HG03039 (cell line): ENCODE results near the gene VPS37C.

ENCODE experiments used
- ATAC-seq: cut with Tn5 transposase; IDR thresholded peaks from one replicate; pipeline ENCODE4 v1.9.1; 2021; ENCODE audit warnings: mild to moderate bottlenecking, moderate library complexity; ENCODE audit not compliant: unreplicated experiment

The VPS37C gene

DNA sequence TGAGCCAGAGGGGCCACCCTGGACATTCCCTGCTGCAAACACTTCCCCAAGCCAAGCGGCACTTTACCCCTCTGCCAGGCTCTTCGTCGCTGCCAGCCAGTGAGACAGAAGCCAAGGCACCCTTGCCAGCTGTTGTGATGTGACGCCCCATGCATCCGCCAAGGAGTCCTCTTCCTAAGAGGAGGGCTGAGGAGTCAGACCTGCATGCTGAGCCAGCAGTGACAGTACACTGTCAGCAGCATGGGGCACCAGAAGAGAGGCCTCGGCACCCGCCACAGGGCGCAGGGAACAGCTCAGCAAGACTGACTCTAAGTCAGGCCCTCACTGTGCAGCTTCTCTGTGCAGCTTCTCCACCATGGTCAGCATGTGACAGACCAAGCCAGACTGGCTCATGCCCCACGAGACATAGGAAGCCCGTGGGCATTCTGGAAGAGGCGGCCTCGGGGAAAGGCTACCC lies 26.4 kb downstream of the VPS37C start:
- ATAC-seq = no peak

DNA sequence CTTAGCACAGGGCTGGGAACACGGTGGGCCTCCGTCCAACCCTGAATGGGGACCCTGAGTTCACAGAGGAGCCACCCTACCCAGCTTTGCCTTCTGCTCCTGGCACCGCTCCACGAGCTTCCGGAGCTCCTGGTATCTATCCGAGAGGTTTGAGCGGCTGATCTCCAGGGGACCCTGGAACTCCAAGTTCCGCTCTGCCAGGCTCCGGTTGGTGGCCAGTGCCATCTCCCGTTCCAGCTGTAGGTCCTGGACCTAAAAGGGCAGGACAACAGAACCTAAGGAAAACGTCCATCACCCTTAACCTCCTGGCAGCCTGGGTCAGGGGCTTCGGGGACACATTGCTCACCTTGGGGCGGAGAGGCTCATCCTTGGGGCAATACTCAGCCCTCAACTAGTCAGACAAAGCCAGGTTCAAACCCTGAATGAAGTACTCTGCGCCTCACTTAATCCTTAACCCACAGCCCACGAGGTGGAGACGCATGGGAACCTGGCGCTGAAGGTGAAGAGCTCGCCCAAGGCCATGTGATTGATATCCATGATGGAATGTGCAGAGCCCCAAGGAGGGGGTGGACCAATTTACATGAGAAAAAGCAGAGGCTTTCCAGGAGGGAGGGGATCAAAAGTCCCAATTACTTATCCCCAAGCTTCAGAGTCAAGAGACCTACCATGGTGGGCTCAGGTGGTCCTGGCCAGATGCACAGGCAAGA lies 27.1 kb downstream of the VPS37C start:
- ATAC-seq = no peak

DNA sequence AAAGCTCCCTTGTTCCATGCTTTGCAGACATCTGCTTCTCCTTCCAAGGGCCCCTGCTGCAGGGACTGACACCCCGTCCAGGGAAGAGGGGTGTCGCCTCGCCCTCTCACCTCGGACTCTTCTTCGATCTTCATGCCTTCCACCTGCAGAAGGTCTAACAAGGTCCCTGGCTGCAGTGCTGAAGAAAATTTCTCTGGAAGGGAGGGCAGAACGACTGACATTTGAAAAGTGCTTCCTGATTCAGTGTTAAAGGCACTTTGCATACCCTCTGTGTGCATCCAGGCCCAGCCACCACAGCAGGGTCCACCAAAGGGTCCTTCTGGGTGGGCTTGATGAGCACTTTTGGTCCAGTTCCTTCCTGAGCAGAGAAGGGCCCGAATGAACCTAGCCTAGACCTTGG lies 28.1 kb downstream of the VPS37C start:
- ATAC-seq = no peak

DNA sequence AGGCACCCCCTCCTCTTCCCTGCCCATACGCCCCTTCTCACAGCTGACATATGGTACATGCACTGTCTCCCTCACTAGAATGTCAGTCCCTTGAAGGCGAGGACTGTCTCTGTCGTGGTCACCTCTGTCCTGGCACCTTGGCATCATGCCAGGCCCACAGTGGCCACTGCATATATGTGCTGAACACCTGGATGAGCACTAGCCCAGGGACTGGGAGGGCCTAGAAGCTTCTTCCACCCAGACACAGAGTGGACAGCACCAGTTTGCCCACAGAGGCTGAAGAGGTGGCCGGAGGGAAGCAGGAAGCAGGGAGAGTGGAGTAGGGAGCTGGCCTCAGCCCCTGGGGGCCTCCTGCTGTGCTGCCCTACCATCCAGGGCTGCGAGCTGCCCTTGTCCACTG lies 28.6 kb downstream of the VPS37C start:
- ATAC-seq = no peak

DNA sequence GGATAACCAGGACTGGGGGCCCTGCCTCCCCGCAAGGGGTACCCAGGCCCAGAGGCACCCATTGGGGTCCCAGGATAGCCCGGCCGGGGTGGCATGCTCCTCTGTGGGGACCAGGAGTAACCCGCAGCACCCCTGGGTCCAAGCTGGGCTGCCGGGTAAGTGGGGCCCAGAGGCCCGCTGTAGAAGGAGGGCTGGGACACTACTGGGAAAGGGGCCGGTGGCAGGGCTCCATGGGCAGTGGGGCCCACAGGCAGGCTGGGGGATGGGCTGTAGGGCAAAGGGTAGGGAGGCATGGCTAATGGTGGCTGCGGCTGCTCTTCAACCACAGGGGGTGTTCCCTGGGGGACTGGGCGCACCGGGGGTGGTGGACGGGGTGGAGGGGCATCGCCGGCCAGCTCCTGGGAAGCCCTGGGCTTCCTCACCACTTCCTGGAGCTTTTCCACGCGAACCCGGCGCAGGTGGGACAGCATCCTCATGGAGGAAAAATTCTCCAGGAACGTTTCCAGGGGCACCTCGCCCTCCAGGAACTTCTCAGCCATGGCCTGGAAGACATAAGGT lies 29.1 kb downstream of the VPS37C start:
- no peak for ATAC-seq

DNA sequence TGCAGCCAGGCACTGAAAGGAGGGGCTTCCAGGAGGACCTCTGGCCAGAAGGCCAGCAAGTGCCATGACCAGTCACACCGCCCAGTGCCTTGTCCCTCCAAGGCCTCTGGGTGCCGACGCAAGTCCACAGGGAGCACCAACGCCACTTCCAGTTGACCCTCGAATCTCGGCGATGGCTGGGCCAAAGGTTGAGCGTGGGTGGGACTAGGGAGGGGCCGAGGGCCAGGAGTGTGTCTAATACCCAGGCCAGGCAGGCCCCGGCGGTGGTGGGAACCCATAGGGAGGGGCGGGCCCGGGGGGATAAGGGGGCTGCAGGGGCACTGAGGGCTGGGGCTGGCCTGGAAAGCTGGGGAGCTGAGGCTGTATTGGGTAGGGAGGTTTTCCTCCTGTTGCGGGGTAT lies 29.6 kb downstream of the VPS37C start:
- no peak for ATAC-seq

DNA sequence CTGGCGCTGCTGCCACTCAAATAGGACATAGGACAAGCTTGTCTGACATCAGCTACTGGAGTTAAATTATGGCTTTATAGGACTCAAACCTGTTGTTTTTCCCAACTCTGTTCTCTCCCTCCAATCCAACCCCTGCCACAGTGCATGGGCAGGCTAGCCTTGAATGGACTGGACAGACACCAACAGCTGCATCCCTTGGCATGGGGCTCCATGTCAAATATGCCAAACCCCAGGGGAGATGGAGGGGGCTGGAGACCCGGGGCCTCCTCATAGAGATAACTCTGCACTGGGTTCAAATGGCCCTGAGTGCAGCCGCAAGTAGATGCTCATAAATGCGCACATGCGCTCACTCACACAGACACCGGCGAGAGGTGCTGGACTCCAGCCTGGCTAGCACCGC lies 30.0 kb downstream of the VPS37C start:
- ATAC-seq = no peak

DNA sequence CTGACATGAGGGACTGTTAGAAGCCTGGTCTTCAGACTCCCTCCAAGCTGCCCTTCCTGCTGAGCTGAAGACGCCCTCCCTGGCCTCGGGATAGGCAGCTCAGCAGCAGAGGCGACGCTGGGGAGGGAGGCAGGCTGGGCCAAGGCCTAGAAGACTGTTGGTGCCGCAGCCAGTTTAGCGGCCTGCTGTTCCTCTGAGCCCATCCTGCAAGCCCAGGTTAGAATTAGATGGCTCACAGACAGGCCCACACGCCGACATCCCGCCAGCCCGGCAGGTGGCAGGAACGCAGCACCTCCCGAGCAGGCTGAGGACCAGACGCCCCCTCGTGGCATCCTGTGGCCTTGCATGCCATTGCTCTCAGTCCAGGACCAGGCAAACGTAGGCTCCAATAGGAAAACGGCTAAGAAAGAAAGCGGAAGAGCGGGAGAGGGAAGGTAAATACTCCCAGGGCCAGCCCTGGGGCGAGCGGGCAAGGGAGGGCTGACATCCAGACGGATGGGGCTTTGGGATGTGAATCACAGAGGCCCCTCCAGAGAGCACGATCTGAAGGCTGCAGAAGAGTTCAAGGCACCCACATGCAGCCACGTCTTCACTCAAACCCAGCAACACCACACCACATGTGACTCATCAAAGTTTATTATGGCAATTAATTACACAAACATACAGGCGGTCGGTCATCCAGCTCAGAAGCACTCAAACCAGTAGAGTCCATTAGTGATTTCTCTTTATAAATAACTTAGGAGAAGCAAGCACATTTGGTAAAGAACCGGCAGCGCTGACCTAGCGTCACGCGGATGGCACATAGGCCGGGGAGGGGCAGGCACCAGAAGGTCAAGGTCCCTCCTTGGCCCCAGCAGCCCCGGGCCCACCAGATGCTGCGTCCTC lies 31.3 kb downstream of the VPS37C start:
- ATAC-seq = peak; percentile 75

DNA sequence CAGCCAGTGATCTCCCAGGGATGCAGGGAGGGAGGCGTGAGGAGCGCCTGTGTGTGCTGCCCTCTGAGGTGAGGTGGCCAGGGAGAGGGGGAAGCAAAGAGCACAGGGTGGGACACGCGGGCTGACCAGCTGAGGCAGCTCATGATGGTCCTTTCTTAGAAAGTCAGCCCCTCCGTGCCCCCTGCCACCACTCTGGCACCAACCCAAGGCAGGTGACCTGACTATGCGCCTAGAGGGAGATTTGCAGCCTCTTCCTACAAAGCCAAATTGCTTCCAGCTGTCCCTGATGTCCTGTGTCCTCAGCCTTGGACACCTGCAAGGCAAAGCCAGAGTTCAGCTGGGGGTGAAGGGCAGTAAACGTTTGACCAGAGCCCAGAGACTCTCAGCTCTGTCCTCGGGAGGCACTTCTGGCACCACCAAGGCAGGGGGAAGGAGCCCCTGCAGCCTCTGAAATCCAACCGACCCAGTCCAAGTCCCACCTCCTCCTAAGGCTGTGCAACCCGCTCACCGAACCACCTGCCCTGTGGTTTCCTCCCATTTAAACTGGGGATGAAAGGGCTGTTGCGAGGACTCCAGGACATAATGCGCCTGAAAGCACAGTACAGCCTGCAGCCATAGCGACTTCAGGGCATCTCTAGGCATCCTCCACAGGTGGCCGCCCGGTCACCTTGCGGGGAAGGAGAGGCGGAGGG lies 32.1 kb downstream of the VPS37C start:
- ATAC-seq = no peak

DNA sequence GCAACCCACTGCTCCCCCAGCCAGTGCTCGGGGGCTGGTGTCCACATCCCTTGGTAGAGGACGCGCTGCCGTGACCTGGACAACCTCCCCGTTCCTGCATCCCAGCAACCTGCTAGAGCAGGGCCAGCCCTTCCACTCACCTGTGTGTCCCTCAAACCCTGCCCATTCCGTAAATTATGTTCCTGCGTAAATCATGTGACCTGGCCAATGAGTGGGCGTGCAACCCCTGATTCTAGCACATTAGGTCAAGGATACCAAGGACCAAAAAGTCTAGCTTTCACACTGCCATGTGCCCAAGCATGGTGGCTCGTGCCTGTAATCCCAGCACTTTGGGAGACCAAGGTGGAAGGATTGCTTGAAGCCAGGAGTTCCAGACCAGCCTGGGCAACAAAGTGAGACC lies 33.2 kb downstream of the VPS37C start:
- ATAC-seq = no peak

DNA sequence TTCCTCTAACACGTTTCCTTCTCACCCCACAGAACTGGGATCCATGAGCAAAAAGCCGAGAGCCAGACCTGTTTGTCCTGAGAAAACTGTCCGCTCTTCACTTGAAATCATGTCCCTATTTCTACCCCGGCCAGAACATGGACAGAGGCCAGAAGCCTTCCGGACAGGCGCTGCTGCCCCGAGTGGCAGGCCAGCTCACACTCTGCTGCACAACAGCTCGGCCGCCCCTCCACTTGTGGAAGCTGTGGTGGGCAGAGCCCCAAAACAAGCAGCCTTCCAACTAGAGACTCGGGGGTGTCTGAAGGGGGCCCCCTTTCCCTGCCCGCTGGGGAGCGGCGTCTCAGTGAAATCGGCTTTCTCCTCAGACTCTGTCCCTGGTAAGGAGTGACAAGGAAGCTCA lies 35.0 kb downstream of the VPS37C start:
- ATAC-seq = no peak

DNA sequence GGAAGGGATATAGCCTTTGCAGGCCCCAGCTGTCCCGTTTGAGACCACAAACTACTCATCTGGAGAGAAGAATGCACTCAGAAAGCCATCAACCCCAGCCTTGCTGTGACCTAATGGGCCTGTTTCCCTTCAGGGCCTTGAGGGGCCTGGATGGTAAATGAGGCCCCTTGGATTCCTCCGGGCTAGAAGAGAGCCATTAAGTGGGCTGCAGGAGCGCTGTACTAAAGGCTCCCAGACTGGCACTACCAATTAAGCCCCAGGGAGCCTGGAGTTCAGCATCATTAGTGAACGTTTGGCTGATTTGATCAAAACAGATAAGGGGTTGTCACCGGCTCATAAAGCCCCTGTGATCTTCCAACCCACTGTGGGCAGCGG lies 35.9 kb downstream of the VPS37C start:
- ATAC-seq = no peak

DNA sequence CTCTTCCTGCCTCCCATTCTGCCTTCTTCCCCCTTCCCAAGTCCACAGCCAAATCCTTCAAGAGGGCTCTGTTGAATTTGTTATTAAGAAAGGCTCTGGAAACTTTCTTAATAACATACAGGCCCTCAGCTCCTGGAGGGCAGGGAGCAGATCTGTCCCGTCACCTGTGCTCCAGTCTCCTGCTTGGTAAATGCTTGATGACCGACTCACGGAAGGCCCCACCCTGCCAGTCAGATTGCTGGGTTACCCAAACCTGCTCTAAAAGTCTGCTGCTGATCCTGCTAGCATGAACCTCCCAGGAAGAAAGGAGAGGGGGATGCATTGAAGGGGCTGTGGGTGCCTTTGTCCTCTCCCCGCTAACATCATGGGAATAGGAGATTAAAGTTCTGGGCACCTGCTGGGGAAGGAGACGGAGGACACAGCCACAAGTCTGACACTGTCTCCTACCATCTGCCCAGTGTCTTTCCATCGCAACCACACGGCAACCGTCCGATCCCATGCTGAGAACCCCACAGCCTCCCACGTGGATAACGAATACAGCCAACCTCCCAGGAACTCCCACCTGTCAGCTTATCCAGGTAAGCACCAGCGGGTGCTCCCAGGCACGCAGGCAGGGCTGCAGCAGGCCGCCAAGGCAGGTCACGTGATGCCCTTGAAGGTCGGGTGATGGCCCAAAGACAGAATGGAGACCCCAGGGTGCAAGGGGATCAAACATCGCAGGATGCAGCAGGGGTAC lies 36.5 kb downstream of the VPS37C start:
- ATAC-seq = no peak

DNA sequence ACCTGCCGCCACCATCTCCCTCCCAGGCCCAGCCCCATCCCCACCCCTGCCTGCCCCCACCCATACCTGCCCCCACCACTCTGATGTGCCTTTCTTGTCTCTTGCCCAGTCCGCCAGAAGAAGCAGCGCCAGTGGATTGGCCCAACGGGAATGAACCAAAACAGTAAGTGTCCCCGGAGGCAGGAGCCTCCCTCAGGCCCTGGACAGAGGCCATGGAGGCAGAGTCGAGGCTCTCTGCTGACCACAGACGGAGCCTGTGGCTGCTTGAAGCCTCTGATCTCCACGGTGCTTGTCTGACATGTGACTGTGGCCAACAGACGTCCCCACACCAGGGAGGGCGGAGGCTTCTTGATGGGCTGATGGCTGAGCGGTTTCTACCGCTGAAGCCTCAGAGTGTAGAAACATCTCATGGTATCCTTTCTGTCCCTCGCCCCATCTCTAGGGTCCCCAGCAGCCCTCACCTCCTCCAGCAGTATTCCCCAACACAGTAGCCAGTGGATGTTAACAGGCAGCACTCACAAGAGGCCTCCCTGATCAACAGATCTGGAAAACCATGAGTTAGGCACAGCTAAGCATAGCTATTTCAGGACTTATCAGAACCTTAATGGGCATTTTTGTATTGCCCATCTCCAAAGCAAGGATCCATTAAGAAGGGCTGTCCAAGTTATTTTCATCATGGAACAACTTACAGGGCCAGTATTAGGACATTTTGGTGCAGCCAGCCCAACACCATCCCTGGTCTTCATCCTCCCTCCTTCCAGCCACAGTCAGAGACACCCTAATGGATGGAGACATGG lies 37.3 kb downstream of the VPS37C start:
- no peak for ATAC-seq

DNA sequence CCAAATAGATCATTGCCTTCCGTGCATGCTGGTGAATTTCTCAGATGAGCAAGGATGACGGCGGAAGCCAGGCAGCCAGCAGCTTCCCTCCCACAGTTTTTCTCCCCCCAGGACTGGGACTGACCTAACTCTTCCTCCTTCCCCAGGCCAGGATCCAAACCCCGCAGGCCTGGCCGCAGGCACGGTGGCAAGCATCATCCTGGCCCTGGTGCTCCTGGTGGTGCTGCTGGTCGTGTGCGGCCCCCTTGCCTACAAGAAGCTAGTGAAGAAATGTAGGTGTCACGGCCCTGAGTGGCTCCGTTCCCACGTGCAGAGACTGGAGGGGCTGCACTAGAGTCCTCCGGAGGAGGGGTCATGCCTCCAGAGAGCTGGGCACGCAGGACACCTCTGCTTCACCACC lies 38.5 kb downstream of the VPS37C start:
- no peak for ATAC-seq

DNA sequence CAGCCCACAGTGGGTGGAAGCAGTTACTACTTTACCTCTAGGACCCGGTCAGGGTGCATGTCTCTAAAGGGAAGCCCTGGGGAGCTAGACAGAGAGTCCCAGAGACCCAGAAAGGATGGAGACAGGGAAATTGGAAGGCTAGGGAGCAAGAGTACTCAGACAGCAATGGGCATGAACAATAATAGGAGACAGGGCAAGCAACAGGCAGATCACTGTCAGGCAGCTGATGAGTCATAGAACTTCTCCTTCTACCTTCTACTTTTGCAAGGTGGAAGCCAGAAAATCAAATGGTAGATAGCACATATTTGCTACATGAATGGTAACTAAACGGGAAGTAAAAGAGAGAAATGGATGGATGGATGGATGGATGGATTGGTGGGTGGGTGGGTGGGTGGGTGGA lies 39.3 kb downstream of the VPS37C start:
- no peak for ATAC-seq

DNA sequence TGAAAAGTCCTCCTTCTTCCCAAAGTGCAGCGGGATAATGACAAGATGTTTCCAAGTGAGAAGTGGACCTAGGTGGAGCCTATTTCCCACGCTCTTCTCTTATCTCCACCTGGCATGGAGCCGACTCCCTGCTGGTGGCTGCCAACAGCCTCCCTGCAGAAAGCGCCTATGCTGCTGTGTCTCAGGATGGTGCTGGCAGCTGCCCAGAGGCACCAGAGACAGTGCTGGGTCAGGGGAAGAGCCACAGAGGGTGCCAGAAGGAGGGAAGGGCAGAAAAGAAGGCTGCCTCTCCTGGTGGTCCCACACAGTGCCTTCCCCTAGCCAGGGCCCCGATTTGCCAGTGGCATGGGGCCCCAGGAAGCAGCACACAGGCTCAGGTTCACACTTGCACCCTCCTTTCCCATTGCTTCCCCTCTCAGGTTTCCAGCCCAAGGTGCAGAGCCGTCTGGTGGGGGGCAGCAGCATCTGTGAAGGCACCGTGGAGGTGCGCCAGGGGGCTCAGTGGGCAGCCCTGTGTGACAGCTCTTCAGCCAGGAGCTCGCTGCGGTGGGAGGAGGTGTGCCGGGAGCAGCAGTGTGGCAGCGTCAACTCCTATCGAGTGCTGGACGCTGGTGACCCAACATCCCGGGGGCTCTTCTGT lies 39.9 kb downstream of the VPS37C start:
- ATAC-seq = no peak

DNA sequence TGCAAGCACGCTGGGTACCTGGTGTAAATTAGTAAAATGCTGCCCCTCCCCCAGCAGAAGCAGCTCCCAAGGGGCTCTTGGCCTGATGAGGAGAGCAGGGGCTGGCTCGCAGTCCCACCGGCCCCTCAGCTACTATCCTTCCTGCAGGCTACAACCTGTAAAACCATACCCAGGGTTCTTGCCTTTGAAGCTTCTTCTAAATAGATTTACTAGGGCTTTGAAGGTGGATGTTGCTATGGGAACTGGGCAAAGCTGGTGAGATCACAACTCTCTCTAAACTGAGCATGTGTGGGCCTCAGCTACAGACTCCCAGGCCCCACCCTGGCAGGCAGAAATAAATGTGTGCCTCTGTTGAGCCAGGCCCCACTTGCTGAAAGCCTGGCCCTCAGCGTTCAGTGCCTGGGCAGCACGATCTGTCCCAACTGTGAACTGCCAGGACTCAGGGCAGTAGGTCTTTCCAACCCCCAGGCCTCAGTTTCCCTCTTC lies 40.5 kb downstream of the VPS37C start:
- ATAC-seq = no peak

DNA sequence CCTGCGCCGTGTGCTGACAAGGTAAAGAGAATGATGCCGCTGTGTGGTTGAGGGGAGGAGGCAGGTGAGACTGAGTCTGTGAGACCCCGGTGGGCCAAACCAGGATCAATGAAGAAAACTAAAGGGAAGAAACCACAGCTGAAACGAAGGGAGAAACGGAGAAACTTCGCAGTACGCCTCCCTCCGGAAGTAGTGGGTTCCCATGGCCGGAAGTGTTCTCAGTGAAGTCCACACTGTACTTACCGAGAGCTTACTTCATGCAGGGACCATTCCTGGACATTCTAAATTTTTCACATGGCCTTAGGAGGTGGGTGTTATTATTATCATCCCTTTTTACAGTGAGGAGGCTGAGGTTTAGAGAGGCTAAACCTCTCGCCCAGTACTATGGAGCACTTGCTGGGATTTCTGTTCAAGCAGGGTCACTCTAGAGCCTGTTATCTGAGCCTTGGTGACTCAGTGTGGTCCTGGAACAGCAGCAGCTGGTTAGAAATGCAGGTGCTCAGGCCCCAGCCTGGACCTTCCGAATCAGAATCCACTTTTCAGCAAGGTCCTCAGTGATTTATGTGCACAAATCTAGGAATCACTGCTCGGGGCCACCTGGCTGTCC lies 41.0 kb downstream of the VPS37C start:
- ATAC-seq = no peak
